ENCODE data around the gene BRAP. TPM values are rescaled to one million over a fixed set of nuclear protein-coding genes. Genes with fewer than 3 reads are reported as not detected.
"Not testable (repeated sequence)": the region's sequence is repeated elsewhere in the genome, so short reads cannot be mapped to it uniquely, and the experiment has no call there.

BRAP gene
- total RNA-seq, 1 experiment from 2014 or later = 14.3 TPM

GRCh38 chr12:111617841-111618240 is 67.9 kb downstream of the BRAP start:
- not testable (repeated sequence) for DNase-seq (ENCODE audit: extremely low read depth, low read depth)

GRCh38 chr12:111616177-111616623 is 69.6 kb downstream of the BRAP start:
- no peak for DNase-seq (ENCODE audit: extremely low read depth, low read depth)

GRCh38 chr12:111607239-111607638 is 78.5 kb downstream of the BRAP start:
- no peak for DNase-seq (ENCODE audit: extremely low read depth, low read depth)

GRCh38 chr12:111606767-111607230 is 79.0 kb downstream of the BRAP start:
- no peak for DNase-seq (ENCODE audit: extremely low read depth, low read depth)

GRCh38 chr12:111605911-111606766 is 79.6 kb downstream of the BRAP start:
- no peak for DNase-seq (ENCODE audit: extremely low read depth, low read depth)

GRCh38 chr12:111602857-111603256 is 82.9 kb downstream of the BRAP start:
- not testable (repeated sequence) for DNase-seq (ENCODE audit: extremely low read depth, low read depth)

GRCh38 chr12:111602348-111602747 is 83.4 kb downstream of the BRAP start:
- DNase-seq (ENCODE audit: extremely low read depth, low read depth) = no peak

GRCh38 chr12:111600986-111601385 is 84.8 kb downstream of the BRAP start:
- DNase-seq (ENCODE audit: extremely low read depth, low read depth) = not testable (repeated sequence)

- no peak for DNase-seq (ENCODE audit: extremely low read depth, low read depth)
Measured at GRCh38 chr12:111600205-111600642, 85.5 kb downstream of the BRAP start.

- peak; percentile 79 for DNase-seq (ENCODE audit: extremely low read depth, low read depth)
Measured at GRCh38 chr12:111599453-111600204, 86.1 kb downstream of the BRAP start.

- DNase-seq (ENCODE audit: extremely low read depth, low read depth) = peak; percentile 40
Measured at GRCh38 chr12:111598637-111599452, 86.9 kb downstream of the BRAP start, which contains the start of gene ATXN2. TSS of gene ATXN2 (minus strand) at chr12:111599315. CDS start at chr12:111599034, 281 bp downstream.

- no peak for DNase-seq (ENCODE audit: extremely low read depth, low read depth)
Measured at GRCh38 chr12:111597831-111598636, 87.7 kb downstream of the BRAP start.

- DNase-seq (ENCODE audit: extremely low read depth, low read depth) = peak; percentile 54
Measured at GRCh38 chr12:111596985-111597830, 88.5 kb downstream of the BRAP start.

- DNase-seq (ENCODE audit: extremely low read depth, low read depth) = not testable (repeated sequence)
Measured at GRCh38 chr12:111595341-111595835, 90.4 kb downstream of the BRAP start.
